Loucy (cell line): ENCODE data around the gene ATG4B.

ENCODE experiments used
- EZH2phosphoT487 ChIP-seq: fragments of 200-600 bp; IDR thresholded peaks from 2 replicates; pipeline ENCODE4 v1.6.1; 2018; ENCODE audit warnings: antibody characterized with exemption, mild to moderate bottlenecking, moderate library complexity, borderline replicate concordance
- TF ChIP-seq, protein P1 (sequence below): fragments of 200-600 bp; sonication (generic); conservative IDR thresholded peaks from 2 replicates; pipeline ENCODE4 v1.5.1; 2014; ENCODE audit warnings: mild to moderate bottlenecking, antibody characterized with exemption, low read length

DNA sequence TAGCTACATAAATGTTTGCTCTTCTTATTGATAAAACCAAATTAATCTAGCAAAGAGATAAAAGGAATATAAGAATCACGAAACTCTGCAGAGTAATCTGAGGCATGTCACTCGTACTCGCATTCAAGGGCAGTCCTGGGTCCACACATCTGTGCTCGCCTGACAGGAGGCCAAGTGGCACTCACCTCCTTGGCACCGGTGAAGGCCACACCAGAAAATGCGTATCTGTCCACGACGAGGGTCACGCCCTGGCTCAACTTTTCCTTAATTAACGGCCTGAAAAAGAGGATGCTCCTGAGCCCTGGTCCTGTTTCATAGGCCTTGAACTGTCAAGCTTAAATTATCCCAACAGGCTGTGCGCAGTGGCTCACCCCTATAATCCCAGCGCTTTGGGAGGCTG lies 42.6 kb downstream of the ATG4B start:
- TF ChIP-seq, protein P1, sequence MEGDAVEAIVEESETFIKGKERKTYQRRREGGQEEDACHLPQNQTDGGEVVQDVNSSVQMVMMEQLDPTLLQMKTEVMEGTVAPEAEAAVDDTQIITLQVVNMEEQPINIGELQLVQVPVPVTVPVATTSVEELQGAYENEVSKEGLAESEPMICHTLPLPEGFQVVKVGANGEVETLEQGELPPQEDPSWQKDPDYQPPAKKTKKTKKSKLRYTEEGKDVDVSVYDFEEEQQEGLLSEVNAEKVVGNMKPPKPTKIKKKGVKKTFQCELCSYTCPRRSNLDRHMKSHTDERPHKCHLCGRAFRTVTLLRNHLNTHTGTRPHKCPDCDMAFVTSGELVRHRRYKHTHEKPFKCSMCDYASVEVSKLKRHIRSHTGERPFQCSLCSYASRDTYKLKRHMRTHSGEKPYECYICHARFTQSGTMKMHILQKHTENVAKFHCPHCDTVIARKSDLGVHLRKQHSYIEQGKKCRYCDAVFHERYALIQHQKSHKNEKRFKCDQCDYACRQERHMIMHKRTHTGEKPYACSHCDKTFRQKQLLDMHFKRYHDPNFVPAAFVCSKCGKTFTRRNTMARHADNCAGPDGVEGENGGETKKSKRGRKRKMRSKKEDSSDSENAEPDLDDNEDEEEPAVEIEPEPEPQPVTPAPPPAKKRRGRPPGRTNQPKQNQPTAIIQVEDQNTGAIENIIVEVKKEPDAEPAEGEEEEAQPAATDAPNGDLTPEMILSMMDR, result no peak
- no peak for TF ChIP-seq EZH2phosphoT487
